ENCODE measurements around the gene TCF3.
"Not testable (repeated sequence)": the region's sequence is repeated elsewhere in the genome, so short reads cannot be mapped to it uniquely, and the experiment has no call there.

TCF3 gene

GRCh38 chr19:1668048-1668485, 15.7 kb upstream of the TCF3 start:
- no peak for TF ChIP-seq CTCF (IDR thresholded peaks at IDR 0.05; ENCODE audit: insufficient read depth, low read length, missing control alignments)
- CTCF ChIA-PET, result interaction anchor here (0.9 to 1.3 kb wide), 2 partner anchors 122 kb away, joined by 3 read pairs; no protein-coding TSS in a partner anchor
- DNase-seq (ENCODE audit: low read depth, low spot score), result no peak
- POLR2A ChIA-PET, result no interaction called here
- H3K4me3 ChIP-seq (ENCODE audit: low read depth, low read length), result no peak overlapping the region

GRCh38 chr19:1665565-1666047, 13.2 kb upstream of the TCF3 start:
- POLR2A ChIA-PET, result interaction anchor here (0.6 kb wide), 1 partner anchor 13 kb away, joined by 3 read pairs; the partner anchor contains the start of gene TCF3
- no peak for DNase-seq (ENCODE audit: low read depth, low spot score)
- CTCF ChIA-PET, result interaction anchor here (1.5 kb wide), 1 partner anchor 165 kb away, joined by 3 read pairs; no protein-coding TSS in a partner anchor

GRCh38 chr19:1663852-1664251, 11.4 kb upstream of the TCF3 start:
- DNase-seq (ENCODE audit: low read depth, low spot score), result no peak
- ChIA-PET POLR2A (no interaction called here), CTCF (interaction anchor here (0.8 to 10.4 kb wide), 2 partner anchors 9 to 38 kb away, joined by 3 to 61 read pairs; no protein-coding TSS in a partner anchor)
- TF ChIP-seq CTCF (IDR thresholded peaks at IDR 0.05; ENCODE audit: insufficient read depth, low read length, missing control alignments), result no peak
- no peak overlapping the region for H3K4me3 ChIP-seq (ENCODE audit: low read depth, low read length)

More at GRCh38 chr19:1665565-1666047, 13.2 kb upstream of the TCF3 start:
- no peak for TF ChIP-seq CTCF (IDR thresholded peaks at IDR 0.05; ENCODE audit: insufficient read depth, low read length, missing control alignments)
- no peak overlapping the region for H3K4me3 ChIP-seq (ENCODE audit: low read depth, low read length)

GRCh38 chr19:1663227-1663626, 10.8 kb upstream of the TCF3 start:
- H3K4me3 ChIP-seq (ENCODE audit: low read depth, low read length); DNase-seq (ENCODE audit: low read depth, low spot score); POLR2A ChIA-PET: not testable (repeated sequence)
- CTCF ChIA-PET, result interaction anchor here (10.4 kb wide), 1 partner anchor 10 kb away, joined by 61 read pairs; no protein-coding TSS in a partner anchor

- CTCF ChIA-PET, result interaction anchor here (1.9 to 10.4 kb wide), 4 partner anchors 9 to 116 kb away, joined by 5 to 61 read pairs (median 7); no protein-coding TSS in a partner anchor
- DNase-seq (ENCODE audit: low read depth, low spot score), result no peak
- H3K4me3 ChIP-seq (ENCODE audit: low read depth, low read length), result no peak overlapping the region
- no peak for TF ChIP-seq CTCF (IDR thresholded peaks at IDR 0.05; ENCODE audit: insufficient read depth, low read length, missing control alignments)
- POLR2A ChIA-PET, result no interaction called here
These were observed 9.6 kb upstream of the TCF3 start for GRCh38 chr19:1661995-1662394.

- ChIA-PET POLR2A (no interaction called here), CTCF (interaction anchor here (0.9 to 10.4 kb wide), 3 partner anchors 10 to 113 kb away, joined by 3 to 61 read pairs (median 3); no protein-coding TSS in a partner anchor)
- no peak for DNase-seq (ENCODE audit: low read depth, low spot score)
- H3K4me3 ChIP-seq (ENCODE audit: low read depth, low read length), result no peak overlapping the region
- TF ChIP-seq CTCF (IDR thresholded peaks at IDR 0.05; ENCODE audit: insufficient read depth, low read length, missing control alignments), result no peak
These were observed 6.6 kb upstream of the TCF3 start for GRCh38 chr19:1659084-1659427.
